ENCODE data around the gene ST8SIA5. TPM values are rescaled to one million over a fixed set of nuclear protein-coding genes. Genes with fewer than 3 reads are reported as not detected.

ST8SIA5 gene
- total and polyA plus RNA-seq, 10 donors, result under 0.01 to 0.30 (median 0.07) TPM; not detected in 3

DNA sequence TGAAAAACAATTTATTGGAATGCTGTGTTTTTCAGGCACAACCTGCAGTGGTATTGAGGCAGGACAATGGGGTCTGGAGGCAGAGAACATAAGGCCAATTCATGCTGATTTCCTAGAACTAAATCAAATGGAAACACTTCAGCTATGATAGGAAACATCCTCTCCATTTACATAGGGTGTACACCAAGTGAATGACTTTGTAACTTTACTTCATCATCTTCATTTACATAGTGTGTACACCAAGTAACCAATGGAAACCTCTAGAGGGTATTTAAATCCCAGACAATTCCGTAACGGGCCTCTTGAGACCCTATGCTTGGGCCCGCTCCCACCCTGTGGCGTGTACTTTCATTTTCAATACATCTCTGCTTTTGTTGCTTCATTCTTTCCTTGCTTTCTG is 32.2 kb upstream of the ST8SIA5 start:
- WGBS, 5 donors, result 92 to 98% (median 96%) methylated on average over 4 of the region's 4 CpGs
- H3K36me3 ChIP-seq, result no peaks in the 10 kb centered on the region

DNA sequence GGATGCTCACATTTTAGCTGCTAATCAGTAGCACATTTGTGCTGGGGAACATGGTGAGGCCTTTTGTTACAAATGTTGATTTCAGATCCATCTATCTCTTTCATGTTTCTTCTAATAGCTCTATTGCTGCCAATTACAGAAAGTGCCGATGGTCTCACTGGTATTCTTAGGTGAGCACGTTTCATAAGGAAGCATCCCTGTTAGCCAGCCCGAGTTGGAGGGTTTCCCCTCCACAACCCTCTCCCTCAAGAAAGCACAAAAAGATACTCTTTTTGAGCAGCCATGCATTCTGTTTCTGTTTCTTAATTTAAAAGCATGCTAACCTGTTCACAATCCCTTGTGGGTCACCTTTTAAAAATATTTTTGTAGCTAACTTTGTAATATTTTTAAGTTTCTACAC is 30.8 kb upstream of the ST8SIA5 start:
- H3K9me3 ChIP-seq, result peaks cover 0 to 45% (median 31%) of the 10 kb centered on the region in 8 donors
- TF ChIP-seq, protein P1, sequence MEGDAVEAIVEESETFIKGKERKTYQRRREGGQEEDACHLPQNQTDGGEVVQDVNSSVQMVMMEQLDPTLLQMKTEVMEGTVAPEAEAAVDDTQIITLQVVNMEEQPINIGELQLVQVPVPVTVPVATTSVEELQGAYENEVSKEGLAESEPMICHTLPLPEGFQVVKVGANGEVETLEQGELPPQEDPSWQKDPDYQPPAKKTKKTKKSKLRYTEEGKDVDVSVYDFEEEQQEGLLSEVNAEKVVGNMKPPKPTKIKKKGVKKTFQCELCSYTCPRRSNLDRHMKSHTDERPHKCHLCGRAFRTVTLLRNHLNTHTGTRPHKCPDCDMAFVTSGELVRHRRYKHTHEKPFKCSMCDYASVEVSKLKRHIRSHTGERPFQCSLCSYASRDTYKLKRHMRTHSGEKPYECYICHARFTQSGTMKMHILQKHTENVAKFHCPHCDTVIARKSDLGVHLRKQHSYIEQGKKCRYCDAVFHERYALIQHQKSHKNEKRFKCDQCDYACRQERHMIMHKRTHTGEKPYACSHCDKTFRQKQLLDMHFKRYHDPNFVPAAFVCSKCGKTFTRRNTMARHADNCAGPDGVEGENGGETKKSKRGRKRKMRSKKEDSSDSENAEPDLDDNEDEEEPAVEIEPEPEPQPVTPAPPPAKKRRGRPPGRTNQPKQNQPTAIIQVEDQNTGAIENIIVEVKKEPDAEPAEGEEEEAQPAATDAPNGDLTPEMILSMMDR (IDR thresholded peaks at IDR 0.05 in 8 of 11, conservative IDR thresholded peaks at IDR 0.05 in 3 of 11), result no peak
- no peak for TF ChIP-seq POLR2A (IDR thresholded peaks at IDR 0.05)
- TF ChIP-seq POLR2AphosphoS5 (IDR thresholded peaks at IDR 0.05), result no peak
- intact Hi-C loops (cut with DNase I; ENCODE audit: low total_unique reads), result no loop called here
- H3K27ac ChIP-seq, result no peak overlapping the region
- H3K4me1 ChIP-seq, result no peaks in the 10 kb centered on the region
- H3K36me3 ChIP-seq, result no peaks in the 10 kb centered on the region
- no peaks in the 10 kb centered on the region for H3K27me3 ChIP-seq (replicated peaks in 1 of 7)
- WGBS, 5 donors, result 60 to 83% (median 72%) methylated on average over 3 of the region's 3 CpGs
- DNase-seq, result no peak
- no peak overlapping the region for H3K4me3 ChIP-seq

More for the DNA sequence above, 32.2 kb upstream of the ST8SIA5 start:
- H3K27me3 ChIP-seq (replicated peaks in 1 of 7), result no peaks in the 10 kb centered on the region
- no peaks in the 10 kb centered on the region for H3K4me1 ChIP-seq
- peaks cover 0 to 37% (median 28%) of the 10 kb centered on the region in 8 donors for H3K9me3 ChIP-seq
- H3K4me3 ChIP-seq, result no peak overlapping the region
- H3K27ac ChIP-seq, result no peak overlapping the region
- intact Hi-C loops (cut with DNase I; ENCODE audit: low total_unique reads), result no loop called here
- TF ChIP-seq POLR2A (IDR thresholded peaks at IDR 0.05), result no peak
- TF ChIP-seq, protein P1 (IDR thresholded peaks at IDR 0.05 in 8 of 11, conservative IDR thresholded peaks at IDR 0.05 in 3 of 11), result no peak
- DNase-seq, result no peak

DNA sequence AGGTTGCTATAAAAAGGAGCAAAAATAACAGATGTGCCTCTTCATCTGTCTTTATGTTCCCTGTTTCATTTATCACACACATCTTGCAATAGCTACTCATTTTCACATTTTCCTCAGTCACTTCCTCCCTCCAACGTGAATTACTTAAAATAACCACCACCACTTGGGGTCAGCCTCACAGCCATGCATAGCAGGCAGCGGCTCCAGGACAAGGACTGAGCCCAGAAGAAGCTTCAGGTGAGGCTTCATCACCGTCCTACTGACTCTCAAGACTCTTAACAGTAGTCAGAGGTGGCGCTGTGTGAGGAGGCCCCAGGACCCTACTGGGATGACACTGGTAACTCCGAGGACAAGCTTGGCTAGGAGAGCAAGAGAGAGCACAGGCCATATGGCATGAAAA is 15.5 kb upstream of the ST8SIA5 start:
- Histone ChIP-seq H3K4me1 (no peaks in the 10 kb centered on the region), H3K9me3 (no peaks in the 10 kb centered on the region), H3K27ac (no peak overlapping the region), H3K36me3 (no peaks in the 10 kb centered on the region), H3K4me3 (no peak overlapping the region), H3K27me3 (replicated peaks in 1 of 7) (peaks cover 0 to 15% (median 0%) of the 10 kb centered on the region in 7 donors)
- 33 to 46% (median 41%) methylated on average over 5 of the region's 5 CpGs for WGBS, 5 donors
- TF ChIP-seq POLR2A (IDR thresholded peaks at IDR 0.05) (no peak), POLR2AphosphoS5 (IDR thresholded peaks at IDR 0.05) (no peak)
- TF ChIP-seq, protein P1 (IDR thresholded peaks at IDR 0.05 in 8 of 11, conservative IDR thresholded peaks at IDR 0.05 in 3 of 11), result no peak
- no peak for DNase-seq
- intact Hi-C loops (cut with DNase I; ENCODE audit: low total_unique reads), result no loop called here

DNA sequence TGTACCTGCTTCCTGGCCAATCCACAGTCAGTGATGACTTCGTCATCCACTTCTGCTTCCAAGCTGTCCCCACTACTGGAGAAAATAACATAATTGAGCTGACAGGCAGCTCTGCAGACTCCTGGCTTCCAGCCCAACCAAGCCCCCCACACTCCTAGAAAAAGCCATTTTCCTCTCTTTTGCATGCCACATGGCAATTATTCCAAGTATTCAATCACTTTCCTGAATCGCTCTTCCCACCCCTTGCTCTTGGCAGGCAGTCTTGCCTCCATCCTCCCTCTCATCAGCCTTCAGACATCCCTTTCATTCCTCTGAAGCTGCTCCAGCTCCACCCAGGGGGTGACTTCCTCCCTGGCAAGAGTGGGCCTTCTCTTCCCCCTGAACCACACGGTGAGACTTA is 14.3 kb upstream of the ST8SIA5 start:
- Histone ChIP-seq H3K4me1 (no peaks in the 10 kb centered on the region), H3K27ac (no peak overlapping the region), H3K36me3 (no peaks in the 10 kb centered on the region), H3K9me3 (no peaks in the 10 kb centered on the region), H3K4me3 (no peak overlapping the region), H3K27me3 (replicated peaks in 1 of 7) (peaks cover 0 to 15% (median 0%) of the 10 kb centered on the region in 7 donors)
- intact Hi-C loops (cut with DNase I; ENCODE audit: low total_unique reads), result no loop called here
- no peak for DNase-seq
- 27 to 44% (median 40%) methylated on average over 3 of the region's 3 CpGs for WGBS, 5 donors
- TF ChIP-seq POLR2A (IDR thresholded peaks at IDR 0.05), result no peak
- TF ChIP-seq, protein P1 (IDR thresholded peaks at IDR 0.05 in 8 of 11, conservative IDR thresholded peaks at IDR 0.05 in 3 of 11), result no peak
- TF ChIP-seq POLR2AphosphoS5 (IDR thresholded peaks at IDR 0.05), result no peak
